Esophagus squamous epithelium (tissue), 5 donors: ENCODE results near the gene SMARCAL1. TPM values are rescaled to one million over a fixed set of nuclear protein-coding genes. Genes with fewer than 3 reads are reported as not detected.

Source experiments
- DNase-seq: peaks from one replicate; lab custom pipeline; 2025; lab: John Stamatoyannopoulos, UW
- H3K27ac ChIP-seq, 4 donors: fragments of 200-600 bp; sonication (generic); one replicate each; pipeline ENCODE4 v1.5.1; 2016 to 2019; ENCODE audit warnings: mild to moderate bottlenecking in 1 of 4
- H3K27me3 ChIP-seq, 4 donors: fragments of 200-600 bp; sonication (generic); 1 replicate in 3 of 4; 2 replicates in 1 of 4; pipeline versions ENCODE4 v1.5.1 to v1.6.0; 2017 to 2021; ENCODE audit warnings: antibody characterized with exemption in 1 of 4
- H3K36me3 ChIP-seq, 3 donors: fragments of 200-600 bp; sonication (generic); one replicate each; pipeline ENCODE4 v1.5.1; 2016 to 2019
- H3K4me1 ChIP-seq, 3 donors: fragments of 200-600 bp; sonication (generic); one replicate each; pipeline ENCODE4 v1.5.1; 2017 to 2019
- H3K4me3 ChIP-seq, 4 donors: fragments of 200-600 bp; sonication (generic); 1 replicate in 3 of 4; 2 replicates in 1 of 4; pipeline ENCODE4 v1.5.1; 2016 to 2019; ENCODE audit warnings: mild to moderate bottlenecking in 2 of 4, moderate library complexity in 1 of 4
- H3K9me3 ChIP-seq, 3 donors: fragments of 200-600 bp; sonication (generic); one replicate each; pipeline ENCODE4 v1.5.1; 2016 to 2019
- POLR2A ChIP-seq, 4 donors: fragments of 450-650 bp; IDR thresholded peaks; one replicate each; pipeline ENCODE4 v1.6.1; 2017; ENCODE audit warnings: antibody characterized with exemption in 4 of 4, mild to moderate bottlenecking in 4 of 4, moderate library complexity in 3 of 4
- WGBS, 2 donors: methylation state at CpG; one replicate each; pipeline ENCODE4 v1.1.5; 2018; 5-methylcytosine and 5-hydroxymethylcytosine counted together
- intact Hi-C: fragments of 100-400 bp; cut with DNase I; formaldehyde crosslinking; loops from one replicate; pipeline ENCODE4 v1.15.0; 2022
- total RNA-seq, 4 donors: library from RNA; depleted of rRNA; stranded (reverse); fragments of >200 nt; gene quantifications; one replicate each; pipeline ENCODE4 v1.1.0, GENCODE V29; 2016
- TF ChIP-seq, protein P1 (sequence below), 6 experiments: fragments of 450-650 bp in 4 of 6; fragments of 200-600 bp in 2 of 6; sonication (generic) in 2 of 6; IDR thresholded peaks; one replicate each; pipeline ENCODE4 v1.5.1; 2016 to 2019; ENCODE audit warnings: antibody characterized with exemption in 6 of 6, mild to moderate bottlenecking in 4 of 6, moderate library complexity in 4 of 6
- donor health status: DM: yes; HTN: yes; CAD: no.

Gene SMARCAL1
- total RNA-seq, 4 donors from 2014 or later: 10.3 to 27.1 (median 18.1) TPM

- H3K9me3 ChIP-seq: no peaks in the 10 kb centered on the region
- 71 to 73% methylated on average over 12 of the region's 12 CpGs for WGBS, 2 donors
Observed at GRCh38 chr2:216392945-216393840, 19.1 kb upstream of the SMARCAL1 start.

DNA sequence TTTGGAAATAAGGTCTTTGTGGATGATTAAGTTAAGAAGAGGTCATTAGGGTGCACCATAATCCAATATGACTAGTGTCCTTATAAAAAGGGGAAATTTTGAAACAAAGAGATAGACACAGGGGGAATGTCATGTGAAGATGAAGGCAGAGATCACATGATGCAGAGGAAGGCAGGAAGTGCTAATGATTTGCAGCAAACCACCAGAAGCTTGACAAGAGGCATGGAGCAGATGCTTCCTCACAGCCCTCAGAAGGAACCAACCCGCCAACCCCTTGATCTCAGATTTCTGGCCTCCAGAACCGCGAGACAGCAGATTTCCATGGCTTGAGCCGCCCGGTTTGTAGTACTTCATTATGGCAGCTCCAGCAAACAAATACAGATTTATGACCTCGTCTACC lies 17.4 kb upstream of the SMARCAL1 start:
- DNase-seq: no peak
- Histone ChIP-seq H3K27ac (no peak overlapping the region), H3K36me3 (no peaks in the 10 kb centered on the region), H3K4me1 (no peaks in the 10 kb centered on the region), H3K4me3 (no peak overlapping the region), H3K9me3 (no peaks in the 10 kb centered on the region), H3K27me3 (no peaks in the 10 kb centered on the region)
- intact Hi-C loops: no loop called here
- WGBS, 2 donors: 39 to 87% methylated on average over 5 to 6 of the region's 6 CpGs
- TF ChIP-seq POLR2A (IDR thresholded peaks at IDR 0.05): no peak
- TF ChIP-seq, protein P1, sequence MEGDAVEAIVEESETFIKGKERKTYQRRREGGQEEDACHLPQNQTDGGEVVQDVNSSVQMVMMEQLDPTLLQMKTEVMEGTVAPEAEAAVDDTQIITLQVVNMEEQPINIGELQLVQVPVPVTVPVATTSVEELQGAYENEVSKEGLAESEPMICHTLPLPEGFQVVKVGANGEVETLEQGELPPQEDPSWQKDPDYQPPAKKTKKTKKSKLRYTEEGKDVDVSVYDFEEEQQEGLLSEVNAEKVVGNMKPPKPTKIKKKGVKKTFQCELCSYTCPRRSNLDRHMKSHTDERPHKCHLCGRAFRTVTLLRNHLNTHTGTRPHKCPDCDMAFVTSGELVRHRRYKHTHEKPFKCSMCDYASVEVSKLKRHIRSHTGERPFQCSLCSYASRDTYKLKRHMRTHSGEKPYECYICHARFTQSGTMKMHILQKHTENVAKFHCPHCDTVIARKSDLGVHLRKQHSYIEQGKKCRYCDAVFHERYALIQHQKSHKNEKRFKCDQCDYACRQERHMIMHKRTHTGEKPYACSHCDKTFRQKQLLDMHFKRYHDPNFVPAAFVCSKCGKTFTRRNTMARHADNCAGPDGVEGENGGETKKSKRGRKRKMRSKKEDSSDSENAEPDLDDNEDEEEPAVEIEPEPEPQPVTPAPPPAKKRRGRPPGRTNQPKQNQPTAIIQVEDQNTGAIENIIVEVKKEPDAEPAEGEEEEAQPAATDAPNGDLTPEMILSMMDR (IDR thresholded peaks at IDR 0.05): no peak

More at GRCh38 chr2:216392945-216393840, 19.1 kb upstream of the SMARCAL1 start:
- no peak for DNase-seq
- H3K36me3 ChIP-seq: no peaks in the 10 kb centered on the region
- H3K4me3 ChIP-seq: no peak overlapping the region
- no peaks in the 10 kb centered on the region for H3K4me1 ChIP-seq
- intact Hi-C loops: no loop called here
- TF ChIP-seq, protein P1 (IDR thresholded peaks at IDR 0.05): no peak
- no peak for TF ChIP-seq POLR2A (IDR thresholded peaks at IDR 0.05)
- no peak overlapping the region for H3K27ac ChIP-seq
- peaks cover 0 to 4% (median 0%) of the 10 kb centered on the region in 4 donors for H3K27me3 ChIP-seq

- intact Hi-C loops: no loop called here
Observed at GRCh38 chr2:216399621-216400020, 12.7 kb upstream of the SMARCAL1 start.

GRCh38 chr2:216402751-216403150 lies 9.5 kb upstream of the SMARCAL1 start:
- Histone ChIP-seq H3K36me3 (no peaks in the 10 kb centered on the region), H3K27ac (no peak overlapping the region), H3K4me3 (no peak overlapping the region), H3K4me1 (no peaks in the 10 kb centered on the region), H3K9me3 (no peaks in the 10 kb centered on the region), H3K27me3 (peaks cover 0 to 15% (median 0%) of the 10 kb centered on the region in 4 donors)
- TF ChIP-seq, protein P1 (IDR thresholded peaks at IDR 0.05): no peak
- no peak for TF ChIP-seq POLR2A (IDR thresholded peaks at IDR 0.05)
- 75 to 81% methylated on average over 5 to 6 of the region's 6 CpGs for WGBS, 2 donors
- no peak for DNase-seq
- intact Hi-C loops: no loop called here

More at GRCh38 chr2:216399621-216400020, 12.7 kb upstream of the SMARCAL1 start:
- no peaks in the 10 kb centered on the region for H3K36me3 ChIP-seq
- no peaks in the 10 kb centered on the region for H3K27me3 ChIP-seq
- no peak overlapping the region for H3K27ac ChIP-seq
- no peak overlapping the region for H3K4me3 ChIP-seq
- TF ChIP-seq, protein P1 (IDR thresholded peaks at IDR 0.05): no peak
- TF ChIP-seq POLR2A (IDR thresholded peaks at IDR 0.05): no peak
- DNase-seq: no peak
- 33 to 80% methylated on average over 1 of the region's 1 CpG for WGBS, 2 donors
- H3K9me3 ChIP-seq: no peaks in the 10 kb centered on the region
- H3K4me1 ChIP-seq: no peaks in the 10 kb centered on the region

GRCh38 chr2:216404010-216404618 lies 8.2 kb upstream of the SMARCAL1 start:
- Histone ChIP-seq H3K9me3 (no peaks in the 10 kb centered on the region), H3K27me3 (peaks cover 0 to 21% (median 0%) of the 10 kb centered on the region in 4 donors), H3K36me3 (no peaks in the 10 kb centered on the region), H3K4me3 (no peak overlapping the region), H3K4me1 (no peaks in the 10 kb centered on the region), H3K27ac (no peak overlapping the region)
- no peak for DNase-seq
- WGBS, 2 donors: 63 to 67% methylated on average over 4 to 5 of the region's 5 CpGs
- intact Hi-C loops: no loop called here
- TF ChIP-seq, protein P1 (IDR thresholded peaks at IDR 0.05): peak; percentile 54 to 85 (median 79)
- TF ChIP-seq POLR2A (IDR thresholded peaks at IDR 0.05): no peak
